Stimulated activated naive CD8-positive, alpha-beta T cell treated with anti-CD3 and anti-CD28 coated beads, Interleukin-15, amount 100 ng/mL, for 72 hours (primary cell): ENCODE results near the gene DENND4B.
A peak's percentile ranks its signal among the peaks of the same experiment; 100 is the strongest.
"Not testable (repeated sequence)": the region's sequence is repeated elsewhere in the genome, so short reads cannot be mapped to it uniquely, and the experiment has no call there.

Source experiments
- ATAC-seq: fragments of 150-1000 bp; cut with Tn5 transposase; 2 replicates; pipeline ENCODE4 v1.10.0; 2021; ENCODE audit warnings: mild to moderate bottlenecking, moderate library complexity
- DNase-seq, 2 donors: peaks; one replicate each; pipeline ENCODE4 v3.0.0; 2021 to 2022
- H3K27ac Mint-ChIP-seq, 2 donors: one replicate each; pipeline ENCODE4 v1.8.0; 2022; ENCODE audit warnings: mild to moderate bottlenecking in 2 of 2, mixed read lengths in 2 of 2, moderate library complexity in 2 of 2
- H3K27me3 Mint-ChIP-seq: one replicate; pipeline ENCODE4 v1.8.0; 2022; ENCODE audit warnings: mixed read lengths
- H3K4me1 Mint-ChIP-seq: one replicate; pipeline ENCODE4 v1.8.0; 2022; ENCODE audit warnings: mild to moderate bottlenecking, mixed read lengths
- H3K4me3 Mint-ChIP-seq, 2 donors: one replicate each; pipeline ENCODE4 v1.8.0; 2022; ENCODE audit warnings: mild to moderate bottlenecking in 2 of 2, mixed read lengths in 2 of 2, moderate library complexity in 1 of 2
- H3K9me3 Mint-ChIP-seq, 2 donors: one replicate each; pipeline ENCODE4 v1.8.0; 2022; ENCODE audit warnings: mixed read lengths in 2 of 2

Gene DENND4B

GRCh38 chr1:153906396-153906795 is 40.1 kb downstream of the DENND4B start:
- Mint-ChIP-seq H3K9me3 (no peaks in the 10 kb centered on the region), H3K27me3 (no peaks in the 10 kb centered on the region), H3K27ac (peak overlapping the region in 1 of 2 donors; percentile 23), H3K4me3 (no peak overlapping the region), H3K4me1 (peaks cover 49% of the 10 kb centered on the region)
- DNase-seq (no peak), ATAC-seq (no peak)

GRCh38 chr1:153905908-153906307 is 40.6 kb downstream of the DENND4B start:
- H3K4me1 Mint-ChIP-seq = peaks cover 44% of the 10 kb centered on the region
- H3K27ac Mint-ChIP-seq = peak overlapping the region in 1 of 2 donors; percentile 23
- not testable (repeated sequence) for H3K27me3 Mint-ChIP-seq, H3K9me3 Mint-ChIP-seq, DNase-seq
- peak overlapping the region in 1 of 2 donors; percentile 15 for H3K4me3 Mint-ChIP-seq
- peak; percentile 52 for ATAC-seq

DNA sequence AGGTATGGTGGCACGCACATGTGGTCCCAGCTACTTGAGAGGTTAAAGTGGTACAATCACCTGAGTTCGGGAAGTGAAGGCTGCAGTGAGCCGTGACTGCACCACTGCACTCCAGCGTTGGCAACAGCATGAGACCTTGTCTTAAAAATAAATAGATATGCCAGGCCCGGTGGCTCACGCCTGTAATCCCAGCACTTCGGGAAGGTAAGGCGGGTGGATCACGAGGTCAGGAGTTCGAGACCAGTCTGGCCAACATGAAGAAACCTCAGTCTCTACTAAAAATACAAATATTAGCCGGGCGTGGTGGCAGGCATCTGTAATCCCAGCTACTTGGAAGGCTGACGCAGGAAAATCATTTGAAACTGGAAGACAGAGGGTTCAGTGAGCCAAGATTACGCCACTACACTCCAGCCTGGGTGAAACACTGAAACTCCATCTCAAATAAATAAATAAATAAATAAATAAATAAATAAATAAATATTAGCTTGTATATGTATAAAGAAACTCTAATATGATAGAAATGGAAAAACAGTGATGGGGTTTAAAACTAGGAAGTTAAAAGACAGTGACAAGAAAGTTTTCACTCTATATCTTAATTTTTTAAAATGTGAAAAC is 42.6 kb downstream of the DENND4B start:
- no peak for ATAC-seq
- H3K4me1 Mint-ChIP-seq = peaks cover 43% of the 10 kb centered on the region
- no peak overlapping the region for H3K4me3 Mint-ChIP-seq
- no peaks in the 10 kb centered on the region for H3K27me3 Mint-ChIP-seq
- H3K27ac Mint-ChIP-seq = no peak overlapping the region
- no peak for DNase-seq
- H3K9me3 Mint-ChIP-seq = no peaks in the 10 kb centered on the region

- DNase-seq (no peak), ATAC-seq (no peak)
- no peak overlapping the region for H3K4me3 Mint-ChIP-seq
- H3K27me3 Mint-ChIP-seq = no peaks in the 10 kb centered on the region
- H3K9me3 Mint-ChIP-seq = no peaks in the 10 kb centered on the region
- H3K4me1 Mint-ChIP-seq = peaks cover 18% of the 10 kb centered on the region
- H3K27ac Mint-ChIP-seq = no peak overlapping the region
Observed at GRCh38 chr1:153899509-153899908, 47.0 kb downstream of the DENND4B start.

DNA sequence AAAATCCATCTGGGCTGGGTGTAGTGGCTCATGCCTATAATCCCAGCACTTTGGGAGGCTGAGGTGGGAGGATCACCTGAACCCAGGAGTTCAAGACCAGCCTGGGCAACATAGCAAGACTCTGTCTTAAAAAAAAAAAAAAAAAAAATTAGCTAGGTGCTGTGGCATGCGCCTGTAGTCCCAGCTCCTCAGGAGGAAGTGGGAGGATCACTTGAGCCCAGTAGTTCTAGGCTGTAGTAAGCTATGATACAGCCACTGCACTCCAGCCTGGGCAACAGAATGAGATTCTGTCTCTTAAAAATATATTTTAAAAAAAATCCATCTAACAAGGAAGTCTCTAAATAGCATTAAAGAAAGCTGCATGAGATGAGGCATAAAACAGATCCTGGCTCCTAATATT is 50.7 kb downstream of the DENND4B start:
- not testable (repeated sequence) for H3K9me3 Mint-ChIP-seq, H3K27me3 Mint-ChIP-seq, H3K4me3 Mint-ChIP-seq, DNase-seq, ATAC-seq, H3K4me1 Mint-ChIP-seq, H3K27ac Mint-ChIP-seq

DNA sequence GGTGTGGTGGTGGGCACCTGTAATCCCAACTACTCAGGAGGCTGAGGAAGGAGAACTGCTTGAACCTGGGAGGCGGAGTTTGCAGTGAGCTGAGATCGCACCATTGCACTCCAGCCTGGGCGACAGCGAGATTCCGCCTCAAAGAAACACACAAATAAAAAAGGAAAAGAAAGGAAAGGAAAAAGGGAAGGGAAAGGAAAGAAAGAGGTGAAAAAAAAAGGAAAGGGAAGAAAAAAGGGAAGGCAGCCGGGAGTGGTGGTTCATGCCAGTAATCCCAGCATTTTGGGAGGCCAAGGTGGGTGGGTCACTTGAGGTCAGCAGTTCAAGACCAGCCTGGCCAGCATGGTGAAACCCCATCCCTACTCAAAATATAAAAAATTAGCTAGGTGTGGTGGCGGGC is 55.5 kb downstream of the DENND4B start:
- ATAC-seq, H3K9me3 Mint-ChIP-seq, H3K27me3 Mint-ChIP-seq, DNase-seq: not testable (repeated sequence)
- Mint-ChIP-seq H3K4me3 (peak overlapping the region in 1 of 2 donors; percentile 9), H3K27ac (peak overlapping the region in 1 of 2 donors; percentile 7), H3K4me1 (peaks cover 30% of the 10 kb centered on the region)

GRCh38 chr1:153888533-153888932 is 58.0 kb downstream of the DENND4B start:
- no peaks in the 10 kb centered on the region for H3K27me3 Mint-ChIP-seq
- peak overlapping the region in 1 of 2 donors; percentile 70 for H3K27ac Mint-ChIP-seq
- no peaks in the 10 kb centered on the region for H3K9me3 Mint-ChIP-seq
- peak overlapping the region; percentile 20 to 52 for H3K4me3 Mint-ChIP-seq
- DNase-seq (no peak), ATAC-seq (peak; percentile 39)
- H3K4me1 Mint-ChIP-seq = peaks cover 38% of the 10 kb centered on the region

DNA sequence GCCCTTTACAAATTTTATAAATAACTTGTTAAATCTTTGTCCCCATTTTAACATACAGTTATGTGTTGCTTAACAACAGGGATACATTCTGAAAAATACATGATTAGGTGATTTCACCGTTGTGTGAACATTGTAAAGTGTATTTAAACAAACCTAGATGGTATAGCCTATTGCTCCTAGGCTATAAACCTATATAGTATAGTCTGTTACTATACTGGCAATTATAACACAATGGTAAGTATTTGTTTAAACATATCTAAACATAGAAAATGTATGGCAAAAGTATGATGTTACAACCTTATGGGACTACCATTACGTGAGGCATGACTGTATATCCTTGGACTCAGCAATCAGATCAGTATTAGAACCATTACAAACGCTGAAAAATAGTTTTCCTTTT is 60.4 kb downstream of the DENND4B start:
- DNase-seq (no peak), ATAC-seq (no peak)
- no peak overlapping the region for H3K27ac Mint-ChIP-seq
- no peak overlapping the region for H3K4me3 Mint-ChIP-seq
- H3K9me3 Mint-ChIP-seq = no peaks in the 10 kb centered on the region
- H3K4me1 Mint-ChIP-seq = peaks cover 37% of the 10 kb centered on the region
- H3K27me3 Mint-ChIP-seq = no peaks in the 10 kb centered on the region

- ATAC-seq (no peak), DNase-seq (no peak)
- Mint-ChIP-seq H3K27me3 (no peaks in the 10 kb centered on the region), H3K9me3 (no peaks in the 10 kb centered on the region), H3K27ac (no peak overlapping the region), H3K4me1 (peaks cover 21% of the 10 kb centered on the region), H3K4me3 (no peak overlapping the region)
Observed at GRCh38 chr1:153883223-153883622, 63.3 kb downstream of the DENND4B start.

- ATAC-seq = peak; percentile 74
Observed at GRCh38 chr1:153882296-153882912, 64.1 kb downstream of the DENND4B start.

GRCh38 chr1:153881751-153882150 is 64.8 kb downstream of the DENND4B start:
- Mint-ChIP-seq H3K4me1 (peaks cover 25% of the 10 kb centered on the region), H3K27me3 (no peaks in the 10 kb centered on the region), H3K27ac (no peak overlapping the region), H3K4me3 (no peak overlapping the region), H3K9me3 (no peaks in the 10 kb centered on the region)
- ATAC-seq (no peak), DNase-seq (no peak)

More at GRCh38 chr1:153882296-153882912, 64.1 kb downstream of the DENND4B start:
- Mint-ChIP-seq H3K27me3 (no peaks in the 10 kb centered on the region), H3K4me1 (peaks cover 21% of the 10 kb centered on the region), H3K27ac (no peak overlapping the region), H3K9me3 (no peaks in the 10 kb centered on the region), H3K4me3 (no peak overlapping the region)
- no peak for DNase-seq

- Mint-ChIP-seq H3K27me3 (no peaks in the 10 kb centered on the region), H3K9me3 (no peaks in the 10 kb centered on the region), H3K4me3 (no peak overlapping the region), H3K27ac (no peak overlapping the region), H3K4me1 (peaks cover 31% of the 10 kb centered on the region)
- DNase-seq (peak in 1 of 2 donors; percentile 13), ATAC-seq (peak; percentile 74)
Observed at GRCh38 chr1:153880962-153881361, 65.6 kb downstream of the DENND4B start.

DNA sequence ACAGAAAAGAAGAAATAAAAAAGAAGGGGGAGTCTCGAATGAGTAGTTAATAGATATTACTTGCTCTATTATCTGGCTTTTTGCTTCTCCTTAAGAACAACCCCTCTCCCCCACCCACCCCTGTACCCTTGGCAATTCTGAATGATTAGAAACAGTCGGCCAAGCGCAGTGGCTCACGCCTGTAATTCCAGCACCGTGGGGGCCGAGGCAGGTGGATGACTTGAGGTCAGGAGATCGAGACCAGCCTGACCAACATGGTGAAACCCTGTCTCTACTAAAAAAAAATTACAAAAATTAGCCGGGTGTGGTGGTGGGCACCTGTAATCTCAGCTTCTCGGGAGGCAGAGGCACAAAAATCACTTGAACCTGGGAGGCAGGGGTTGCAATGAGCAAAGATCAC is 66.5 kb downstream of the DENND4B start:
- Mint-ChIP-seq H3K4me1 (peaks cover 35% of the 10 kb centered on the region), H3K27ac (peak overlapping the region in 1 of 2 donors; percentile 76), H3K27me3 (no peaks in the 10 kb centered on the region), H3K4me3 (no peak overlapping the region), H3K9me3 (no peaks in the 10 kb centered on the region)
- ATAC-seq (no peak), DNase-seq (no peak)
